H9 (cell line): Measurements from ENCODE around the gene CYP2D6. TPM values are rescaled to one million over a fixed set of nuclear protein-coding genes. Genes with fewer than 3 reads are reported as not detected.
"Not testable (repeated sequence)": the region's sequence is repeated elsewhere in the genome, so short reads cannot be mapped to it uniquely, and the experiment has no call there.

Experiments used
- DNase-seq: peaks from one replicate; pipeline ENCODE4 v3.0.0-alpha.2; 2017
- H2AFZ ChIP-seq: one replicate; pipeline ENCODE4 v1.6.1; 2013; ENCODE audit warnings: mild to moderate bottlenecking, low read length, control low read depth, moderate library complexity
- H2AK5ac ChIP-seq: 2 replicates; pipeline ENCODE4 v1.6.1; 2013; ENCODE audit warnings: low read length, control low read depth, mixed read lengths; ENCODE audit not compliant: insufficient read length
- H2BK120ac ChIP-seq: one replicate; pipeline ENCODE4 v1.6.1; 2013; ENCODE audit warnings: low read depth, mild to moderate bottlenecking, low read length, control low read depth, inconsistent platforms; ENCODE audit not compliant: poor library complexity, severe bottlenecking
- H2BK12ac ChIP-seq: 2 replicates; pipeline ENCODE4 v1.6.1; 2013; ENCODE audit warnings: low read length, control low read depth, mixed read lengths, low read depth; ENCODE audit not compliant: insufficient read length
- H2BK15ac ChIP-seq: 2 replicates; pipeline ENCODE4 v1.6.1; 2013; ENCODE audit warnings: low read depth, low read length, control low read depth
- H2BK20ac ChIP-seq: one replicate; pipeline ENCODE4 v1.6.1; 2013; ENCODE audit warnings: low read depth, mild to moderate bottlenecking, low read length, control low read depth, inconsistent platforms; ENCODE audit not compliant: poor library complexity, severe bottlenecking
- H2BK5ac ChIP-seq: 2 replicates; pipeline ENCODE4 v1.6.1; 2013; ENCODE audit warnings: low read length, control low read depth, mixed read lengths; ENCODE audit not compliant: insufficient read length
- H3K14ac ChIP-seq: 2 replicates; pipeline ENCODE4 v1.6.1; 2013; ENCODE audit warnings: low read length, control low read depth; ENCODE audit not compliant: insufficient read depth
- H3K18ac ChIP-seq: 2 replicates; pipeline ENCODE4 v1.6.1; 2013; ENCODE audit warnings: low read depth, mild to moderate bottlenecking, mixed read lengths, low read length, control low read depth; ENCODE audit not compliant: insufficient read length
- H3K23ac ChIP-seq: 2 replicates; pipeline ENCODE4 v1.6.1; 2013; ENCODE audit warnings: low read length, control low read depth, mixed read lengths, low read depth; ENCODE audit not compliant: insufficient read length
- H3K23me2 ChIP-seq: 2 replicates; pipeline ENCODE4 v1.6.1; 2013; ENCODE audit warnings: low read depth, mild to moderate bottlenecking, mixed read lengths, low read length, control low read depth; ENCODE audit not compliant: insufficient read length, poor library complexity, severe bottlenecking
- H3K27ac ChIP-seq: 2 replicates; pipeline ENCODE4 v1.5.1; 2013; ENCODE audit warnings: low read length, control low read depth, mixed read lengths, low read depth; ENCODE audit not compliant: insufficient read length
- H3K27me3 ChIP-seq: 2 replicates; pipeline ENCODE4 v1.6.1; 2013; ENCODE audit warnings: low read length, control low read depth, inconsistent platforms; ENCODE audit not compliant: insufficient read depth
- H3K4ac ChIP-seq: 2 replicates; pipeline ENCODE4 v1.6.1; 2013; ENCODE audit warnings: low read depth, mild to moderate bottlenecking, control low read depth, inconsistent platforms, low read length, moderate library complexity
- H3K4me1 ChIP-seq: 2 replicates; pipeline ENCODE4 v1.6.1; 2013; ENCODE audit warnings: low read length, control low read depth, inconsistent platforms; ENCODE audit not compliant: insufficient read depth
- H3K4me2 ChIP-seq: 2 replicates; pipeline ENCODE4 v1.6.1; 2013; ENCODE audit warnings: low read length, control low read depth, mixed read lengths; ENCODE audit not compliant: insufficient read length, insufficient read depth
- H3K56ac ChIP-seq: 2 replicates; pipeline ENCODE4 v1.6.1; 2013; ENCODE audit warnings: low read depth, mild to moderate bottlenecking, mixed read lengths, low read length, control low read depth; ENCODE audit not compliant: insufficient read length
- H3K79me1 ChIP-seq: 2 replicates; pipeline ENCODE4 v1.6.1; 2013; ENCODE audit warnings: low read depth, mild to moderate bottlenecking, moderate library complexity, low read length, control low read depth, inconsistent platforms; ENCODE audit not compliant: insufficient read depth, poor library complexity, severe bottlenecking
- H3K79me2 ChIP-seq: 2 replicates; pipeline ENCODE4 v1.6.1; 2013; ENCODE audit warnings: low read length, control low read depth, inconsistent platforms; ENCODE audit not compliant: insufficient read depth
- H3K9ac ChIP-seq: 2 replicates; pipeline ENCODE4 v1.6.1; 2013; ENCODE audit warnings: low read length, control low read depth, mixed read lengths; ENCODE audit not compliant: insufficient read length; ENCODE audit errors: extremely low read depth
- H3K9me3 ChIP-seq: one replicate; pipeline ENCODE4 v1.6.1; 2013; ENCODE audit warnings: low read depth, low read length, inconsistent platforms; ENCODE audit not compliant: control insufficient read depth
- H3T11ph ChIP-seq: one replicate; pipeline ENCODE4 v1.6.1; 2013; ENCODE audit warnings: mild to moderate bottlenecking, low read length, control low read depth, inconsistent platforms
- H4K20me1 ChIP-seq: one replicate; pipeline ENCODE4 v1.6.1; 2013; ENCODE audit not compliant: control insufficient read depth, insufficient read length, insufficient read depth
- H4K5ac ChIP-seq: 2 replicates; pipeline ENCODE4 v1.6.1; 2013; ENCODE audit warnings: low read depth, mild to moderate bottlenecking, mixed read lengths, low read length, control low read depth; ENCODE audit not compliant: insufficient read length
- H4K8ac ChIP-seq: replicated peaks from 2 replicates; pipeline ENCODE4 v1.6.1; 2013; ENCODE audit warnings: low read length, control low read depth, mixed read lengths, low read depth; ENCODE audit not compliant: insufficient read length
- H4K91ac ChIP-seq: 2 replicates; pipeline ENCODE4 v1.6.1; 2013; ENCODE audit warnings: low read depth, mild to moderate bottlenecking, moderate library complexity, mixed read lengths, low read length, control low read depth; ENCODE audit not compliant: insufficient read length
- H3K27ac Mint-ChIP-seq, 3 experiments: 2 replicates in 2 of 3; 3 replicates in 1 of 3; pipeline ENCODE4 v1.8.0; 2020 to 2021; ENCODE audit warnings: mixed read lengths in 3 of 3, mild to moderate bottlenecking in 1 of 3, moderate library complexity in 1 of 3
- H3K27me3 Mint-ChIP-seq: 2 replicates; pipeline ENCODE4 v1.8.0; 2021; ENCODE audit warnings: low read depth, mild to moderate bottlenecking, moderate library complexity, mixed read lengths
- H3K36me3 Mint-ChIP-seq, 3 experiments: 2 replicates in 2 of 3; 3 replicates in 1 of 3; pipeline ENCODE4 v1.8.0; 2020 to 2021; ENCODE audit warnings: low read depth in 3 of 3, mixed read lengths in 3 of 3; ENCODE audit not compliant: insufficient read depth in 1 of 3
- H3K4me1 Mint-ChIP-seq, 2 experiments: 2 replicates each; pipeline ENCODE4 v1.8.0; 2020; ENCODE audit warnings: mixed read lengths in 2 of 2
- H3K4me3 Mint-ChIP-seq, 2 experiments: 2 replicates in 1 of 2; 3 replicates in 1 of 2; pipeline ENCODE4 v1.8.0; 2020 to 2021; ENCODE audit warnings: mild to moderate bottlenecking in 2 of 2, mixed read lengths in 2 of 2, moderate library complexity in 1 of 2
- H3K9me3 Mint-ChIP-seq, 2 experiments: 2 replicates in 1 of 2; 3 replicates in 1 of 2; pipeline ENCODE4 v1.8.0; 2020; ENCODE audit warnings: mild to moderate bottlenecking in 2 of 2, mixed read lengths in 2 of 2, moderate library complexity in 1 of 2
- WGBS: extraction: QIAGEN DNeasy Blood & Tissue Kit; methylation state at CpG from one replicate; pipeline ENCODE4 v1.1.7; 2013; ENCODE audit warnings: missing lambda C conversion rate, low lambda C conversion rate, mixed read lengths; ENCODE audit not compliant: insufficient read length; ENCODE audit errors: extremely low coverage; 5-methylcytosine and 5-hydroxymethylcytosine counted together
- total RNA-seq: library from RNA; stranded (reverse); gene quantifications from 2 replicates; pipeline ENCODE4 v1.2.1, GENCODE V29; 2021
- TF ChIP-seq, protein P1 (sequence below): fragments of 200-600 bp; sonication (generic); conservative IDR thresholded peaks from 3 replicates; pipeline ENCODE4 v1.8.0; 2021; ENCODE audit warnings: antibody characterized with exemption, mild to moderate bottlenecking

Gene CYP2D6
- total RNA-seq, 1 experiment from 2014 or later: 2.3 TPM

DNA sequence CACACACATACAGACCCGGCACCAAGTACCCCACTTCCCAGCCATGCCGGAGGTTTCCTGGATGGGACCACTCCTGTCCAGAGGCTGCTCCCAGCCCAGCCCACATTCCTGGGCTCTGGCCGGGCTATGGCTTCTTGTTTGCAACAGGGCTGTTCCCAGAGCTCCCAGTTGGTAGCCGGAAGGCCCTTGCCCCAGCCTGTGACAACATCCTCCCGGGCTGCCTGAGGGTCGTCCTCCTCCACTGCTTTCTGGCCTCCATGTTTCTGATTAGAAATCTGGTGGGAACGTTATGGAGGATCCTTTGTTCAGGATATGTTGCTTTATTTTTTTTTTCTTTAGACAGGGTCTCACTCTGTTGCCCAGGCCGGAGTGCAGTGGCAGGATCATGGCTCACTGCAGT lies 952 bp upstream of the CYP2D6 start:
- no peak overlapping the region for H3K4ac ChIP-seq
- no peaks in the 10 kb centered on the region for H3K79me2 ChIP-seq
- H3K18ac ChIP-seq: no peak overlapping the region
- no peak overlapping the region for H2BK12ac ChIP-seq
- H3K27me3 Mint-ChIP-seq: peaks cover 35% of the 10 kb centered on the region
- H2BK5ac ChIP-seq: no peak overlapping the region
- H2BK20ac ChIP-seq: no peak overlapping the region
- H3K23ac ChIP-seq: no peak overlapping the region
- H3T11ph ChIP-seq: no peak overlapping the region
- no peaks in the 10 kb centered on the region for H3K9me3 ChIP-seq
- H3K23me2 ChIP-seq: no peaks in the 10 kb centered on the region
- H3K27ac ChIP-seq: no peak overlapping the region
- H4K91ac ChIP-seq: no peak overlapping the region
- no peak overlapping the region for H2BK15ac ChIP-seq
- H3K4me1 Mint-ChIP-seq: 0 out of 4 replicates have a peak, but pooled peaks cover 0 to 5% of the 10 kb centered on the region in 2 experiments
- H4K20me1 ChIP-seq: no peaks in the 10 kb centered on the region
- WGBS: no CpG with 5 or more reads among the region's 8 CpGs
- H2AFZ ChIP-seq: no peak overlapping the region
- H3K4me3 Mint-ChIP-seq: no peak overlapping the region
- no peak overlapping the region for H3K9ac ChIP-seq
- H3K36me3 Mint-ChIP-seq: peaks cover 0 to 10% (median 3%) of the 10 kb centered on the region in 3 experiments; a peak in 4 of 7 replicates
- H3K27ac Mint-ChIP-seq: no peak overlapping the region
- H3K4me2 ChIP-seq: no peak overlapping the region
- H3K27me3 ChIP-seq: no peaks in the 10 kb centered on the region
- H3K9me3 Mint-ChIP-seq: peaks cover 2 to 7% of the 10 kb centered on the region in 2 experiments; a peak in 2 of 5 replicates
- DNase-seq: no peak
- H4K8ac ChIP-seq: no peak overlapping the region
- TF ChIP-seq, protein P1, sequence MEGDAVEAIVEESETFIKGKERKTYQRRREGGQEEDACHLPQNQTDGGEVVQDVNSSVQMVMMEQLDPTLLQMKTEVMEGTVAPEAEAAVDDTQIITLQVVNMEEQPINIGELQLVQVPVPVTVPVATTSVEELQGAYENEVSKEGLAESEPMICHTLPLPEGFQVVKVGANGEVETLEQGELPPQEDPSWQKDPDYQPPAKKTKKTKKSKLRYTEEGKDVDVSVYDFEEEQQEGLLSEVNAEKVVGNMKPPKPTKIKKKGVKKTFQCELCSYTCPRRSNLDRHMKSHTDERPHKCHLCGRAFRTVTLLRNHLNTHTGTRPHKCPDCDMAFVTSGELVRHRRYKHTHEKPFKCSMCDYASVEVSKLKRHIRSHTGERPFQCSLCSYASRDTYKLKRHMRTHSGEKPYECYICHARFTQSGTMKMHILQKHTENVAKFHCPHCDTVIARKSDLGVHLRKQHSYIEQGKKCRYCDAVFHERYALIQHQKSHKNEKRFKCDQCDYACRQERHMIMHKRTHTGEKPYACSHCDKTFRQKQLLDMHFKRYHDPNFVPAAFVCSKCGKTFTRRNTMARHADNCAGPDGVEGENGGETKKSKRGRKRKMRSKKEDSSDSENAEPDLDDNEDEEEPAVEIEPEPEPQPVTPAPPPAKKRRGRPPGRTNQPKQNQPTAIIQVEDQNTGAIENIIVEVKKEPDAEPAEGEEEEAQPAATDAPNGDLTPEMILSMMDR: no peak
- H2BK120ac ChIP-seq: no peak overlapping the region
- H4K5ac ChIP-seq: no peak overlapping the region
- H3K14ac ChIP-seq: no peak overlapping the region
- H3K56ac ChIP-seq: no peak overlapping the region
- H3K79me1 ChIP-seq: no peaks in the 10 kb centered on the region
- H3K4me1 ChIP-seq: no peaks in the 10 kb centered on the region
- no peak overlapping the region for H2AK5ac ChIP-seq

DNA sequence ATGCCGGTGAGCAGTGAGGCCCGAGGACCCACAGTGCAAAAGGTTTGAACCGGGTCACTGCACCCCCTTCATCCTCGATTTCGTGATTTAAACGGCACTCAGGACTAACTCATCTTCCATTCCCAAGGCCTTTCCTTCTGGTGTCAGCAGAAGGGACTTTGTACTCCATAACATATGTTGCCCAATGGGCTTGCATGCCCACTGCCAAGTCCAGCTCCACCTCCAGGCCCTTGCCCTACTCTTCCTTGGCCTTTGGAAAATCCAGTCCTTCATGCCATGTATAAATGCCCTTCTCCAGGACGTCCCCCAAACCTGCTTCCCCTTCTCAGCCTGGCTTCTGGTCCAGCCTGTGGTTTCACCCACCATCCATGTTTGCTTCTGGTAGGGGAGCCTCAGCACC lies 428 bp downstream of the CYP2D6 start:
- not testable (repeated sequence) for H3K4me3 Mint-ChIP-seq, H2BK5ac ChIP-seq, H3K79me1 ChIP-seq, H3K4me2 ChIP-seq, H2BK20ac ChIP-seq, H2AFZ ChIP-seq, H3K9me3 ChIP-seq, H3K56ac ChIP-seq, H3K4ac ChIP-seq, H4K5ac ChIP-seq, H2BK15ac ChIP-seq, H4K91ac ChIP-seq, H2BK12ac ChIP-seq, H3K79me2 ChIP-seq, H4K8ac ChIP-seq, H3K14ac ChIP-seq, H3K9me3 Mint-ChIP-seq, H3K4me1 Mint-ChIP-seq, H3T11ph ChIP-seq, H3K4me1 ChIP-seq, DNase-seq, H3K18ac ChIP-seq, H3K27me3 ChIP-seq, H3K9ac ChIP-seq, H2BK120ac ChIP-seq, H4K20me1 ChIP-seq, H3K23me2 ChIP-seq, H3K27ac Mint-ChIP-seq, H2AK5ac ChIP-seq, H3K23ac ChIP-seq, H3K27ac ChIP-seq
- Mint-ChIP-seq H3K36me3 (peaks cover 0 to 10% (median 3%) of the 10 kb centered on the region in 3 experiments; a peak in 5 of 7 replicates), H3K27me3 (peaks cover 35% of the 10 kb centered on the region)
- no CpG with 5 or more reads among the region's 7 CpGs for WGBS
